Non-pigmented ciliary epithelial cell (primary cell): ENCODE results near the gene OR8S1.
"Not testable (repeated sequence)": the region's sequence is repeated elsewhere in the genome, so short reads cannot be mapped to it uniquely, and the experiment has no call there.

Source experiments
- DNase-seq: peaks from one replicate; pipeline ENCODE4 v3.0.0-alpha.2; 2010; ENCODE audit warnings: low read depth

OR8S1 gene, protein sequence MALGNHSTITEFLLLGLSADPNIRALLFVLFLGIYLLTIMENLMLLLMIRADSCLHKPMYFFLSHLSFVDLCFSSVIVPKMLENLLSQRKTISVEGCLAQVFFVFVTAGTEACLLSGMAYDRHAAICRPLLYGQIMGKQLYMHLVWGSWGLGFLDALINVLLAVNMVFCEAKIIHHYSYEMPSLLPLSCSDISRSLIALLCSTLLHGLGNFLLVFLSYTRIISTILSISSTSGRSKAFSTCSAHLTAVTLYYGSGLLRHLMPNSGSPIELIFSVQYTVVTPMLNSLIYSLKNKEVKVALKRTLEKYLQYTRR

DNA sequence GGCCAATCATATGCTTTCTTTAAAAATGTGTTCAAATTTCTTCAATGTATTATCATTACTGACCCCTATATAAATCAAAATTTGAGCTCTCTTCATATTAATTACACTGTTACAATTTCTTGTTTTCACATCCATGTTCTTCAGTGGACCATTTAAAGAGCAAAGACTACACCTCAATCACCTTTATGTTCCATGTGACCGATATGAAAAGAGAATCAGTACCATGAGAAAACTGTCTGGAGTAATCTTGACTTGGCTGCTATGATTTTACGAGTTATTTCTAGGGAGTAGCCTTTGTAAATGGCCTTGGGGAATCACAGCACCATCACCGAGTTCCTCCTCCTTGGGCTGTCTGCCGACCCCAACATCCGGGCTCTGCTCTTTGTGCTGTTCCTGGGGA, at the start of gene OR8S1:
OR8S1 (plus strand) TSS at position 301 of the 400 bp plus-strand sequence; CDS start at position 301, 0 bp downstream.
- DNase-seq: no peak

DNA sequence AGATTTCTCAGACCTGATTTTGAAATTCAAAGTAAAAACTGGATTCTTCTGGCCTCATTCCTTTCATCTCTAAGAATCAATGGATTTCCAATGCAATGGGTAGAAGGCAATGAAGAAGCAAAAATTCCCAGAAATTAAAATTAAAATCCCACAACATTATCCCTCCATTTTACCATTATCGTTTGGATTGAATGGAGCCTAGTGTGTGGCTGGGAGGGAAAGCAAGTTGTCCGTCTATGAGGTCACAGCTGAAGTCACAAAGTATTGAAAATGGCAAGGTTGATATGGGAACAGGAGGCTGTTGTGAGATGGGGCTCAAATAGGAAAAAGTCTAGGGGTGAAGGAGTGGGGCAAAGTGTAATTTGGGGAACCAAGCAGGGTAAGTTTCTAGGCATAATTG, 43.2 kb upstream of the OR8S1 start, which contains the start of gene C12orf54:
C12orf54 (plus strand) TSS at position 301 of the 400 bp plus-strand sequence. CDS start 799 bp downstream, outside the sequence.
- no peak for DNase-seq

DNA sequence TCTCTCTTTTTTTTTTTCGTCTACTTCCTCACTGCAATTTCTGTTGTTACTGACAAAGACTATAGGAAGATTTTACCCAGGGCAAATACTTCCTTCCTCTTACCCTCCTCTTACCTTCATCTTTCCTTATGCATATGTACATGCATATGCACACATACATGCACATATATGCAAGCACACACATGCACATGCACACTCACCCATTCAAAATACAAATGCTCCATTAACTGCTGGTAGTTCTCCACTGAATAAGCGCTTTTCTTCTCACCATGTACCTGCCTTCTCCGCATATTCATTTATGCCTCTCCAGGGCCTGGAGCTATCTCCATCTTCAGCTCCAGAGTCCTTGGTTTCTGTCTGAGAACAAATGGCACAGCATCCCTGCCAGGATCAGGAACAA, 42.5 kb upstream of the OR8S1 start:
- no peak for DNase-seq

DNA sequence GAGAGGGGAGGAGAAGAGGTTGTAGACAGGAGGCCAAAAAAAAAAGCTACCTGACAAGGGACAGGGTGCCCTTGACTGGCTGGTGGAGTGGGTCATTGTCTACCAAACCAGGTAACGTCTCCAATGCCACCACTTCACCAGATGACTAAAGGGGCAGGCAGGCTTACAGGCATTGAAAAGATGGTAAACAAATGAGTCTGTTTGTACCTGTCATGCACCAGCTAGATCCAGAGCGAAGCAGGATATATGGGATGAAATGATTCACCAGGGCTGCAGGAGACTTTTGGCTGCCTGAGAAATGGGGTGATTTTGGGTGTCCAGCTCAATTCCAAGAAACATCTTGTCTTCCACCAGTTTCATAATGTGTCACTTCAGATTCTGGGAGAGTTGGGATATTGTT, 39.2 kb upstream of the OR8S1 start:
- DNase-seq: no peak

GRCh38 chr12:48486679-48487078, 38.8 kb upstream of the OR8S1 start:
- no peak for DNase-seq

- DNase-seq: peak; percentile 22
Observed at GRCh38 chr12:48489012-48489411, 36.4 kb upstream of the OR8S1 start.

- not testable (repeated sequence) for DNase-seq
Observed at GRCh38 chr12:48489456-48489855, 36.0 kb upstream of the OR8S1 start.

DNA sequence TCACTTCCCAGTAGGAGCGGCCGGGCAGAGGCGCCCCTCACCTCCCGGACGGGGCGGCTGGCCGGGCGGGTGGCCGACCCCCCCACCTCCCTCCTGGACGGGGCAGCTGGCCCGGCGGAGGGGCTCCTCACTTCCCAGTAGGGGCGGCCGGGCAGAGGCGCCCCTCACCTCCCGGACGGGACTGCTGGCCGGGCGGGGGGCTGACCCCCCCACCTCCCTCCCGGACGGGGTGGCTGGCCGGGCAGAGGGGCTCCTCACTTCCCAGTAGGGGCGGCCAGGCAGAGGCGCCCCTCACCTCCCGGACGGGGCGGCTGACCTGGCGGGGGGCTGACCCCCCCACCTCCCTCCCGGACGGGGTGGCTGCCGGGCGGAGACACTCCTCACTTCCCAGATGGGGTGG, 25.2 kb upstream of the OR8S1 start:
- not testable (repeated sequence) for DNase-seq

DNA sequence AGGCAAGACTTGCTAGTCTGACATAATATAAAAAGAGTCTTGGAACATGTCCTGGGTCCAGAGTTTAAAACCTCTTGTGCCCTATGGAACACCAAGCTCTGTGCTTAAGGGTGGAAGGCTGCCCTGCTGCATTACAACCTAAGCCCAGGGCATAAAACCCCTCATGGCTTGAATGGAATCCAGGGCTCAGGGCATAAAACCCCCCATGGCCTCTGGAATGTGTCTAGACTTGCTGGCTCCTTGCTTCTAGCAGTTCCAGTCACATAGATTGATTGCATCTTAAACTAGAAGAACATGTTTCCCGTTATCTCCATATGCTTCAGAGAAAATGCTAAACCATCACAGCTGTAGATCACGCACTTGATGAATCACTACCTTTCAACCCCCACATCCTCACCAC, 18.6 kb upstream of the OR8S1 start:
- not testable (repeated sequence) for DNase-seq

DNA sequence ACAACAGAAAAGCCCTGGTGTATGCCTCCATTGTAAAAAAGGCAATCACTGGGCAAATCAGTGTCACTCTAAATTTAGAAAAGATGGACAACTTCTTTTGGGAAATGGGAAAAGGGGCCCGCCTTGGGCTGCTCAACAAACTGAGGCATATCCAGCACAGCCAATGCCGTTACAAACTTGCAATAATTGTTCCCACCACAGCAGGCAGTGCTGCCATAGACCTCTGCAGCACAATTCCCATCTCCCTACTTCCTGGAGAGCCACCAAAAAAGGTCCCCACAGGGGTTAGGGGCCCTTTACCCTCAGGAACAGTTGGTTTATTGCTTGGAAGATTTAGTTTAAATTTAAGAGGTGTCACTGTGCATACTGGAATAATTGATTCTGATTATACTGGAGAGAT, 16.4 kb upstream of the OR8S1 start:
- DNase-seq: no peak

- DNase-seq: no peak
Observed at GRCh38 chr12:48510111-48510510, 15.3 kb upstream of the OR8S1 start.

DNA sequence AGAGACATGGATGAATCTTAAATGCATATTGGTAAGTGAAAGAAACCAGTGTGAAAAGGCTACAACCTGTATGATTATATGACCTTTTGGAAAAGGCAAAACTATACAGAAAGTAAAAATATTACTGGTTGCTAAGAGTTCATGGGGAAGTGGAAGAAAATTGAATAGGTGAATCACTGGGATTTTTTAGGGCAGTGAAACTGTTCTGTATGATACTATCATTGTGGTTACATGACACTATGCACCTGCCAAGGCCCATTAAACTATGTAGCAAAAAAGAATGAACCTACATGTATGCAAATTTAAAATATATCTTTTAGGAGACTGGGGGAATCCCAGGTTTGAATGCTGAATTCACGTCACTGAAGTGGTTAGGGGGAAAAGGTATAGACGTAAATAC, 12.6 kb upstream of the OR8S1 start:
- DNase-seq: no peak

GRCh38 chr12:48514728-48515127, 10.7 kb upstream of the OR8S1 start:
- DNase-seq: no peak

DNA sequence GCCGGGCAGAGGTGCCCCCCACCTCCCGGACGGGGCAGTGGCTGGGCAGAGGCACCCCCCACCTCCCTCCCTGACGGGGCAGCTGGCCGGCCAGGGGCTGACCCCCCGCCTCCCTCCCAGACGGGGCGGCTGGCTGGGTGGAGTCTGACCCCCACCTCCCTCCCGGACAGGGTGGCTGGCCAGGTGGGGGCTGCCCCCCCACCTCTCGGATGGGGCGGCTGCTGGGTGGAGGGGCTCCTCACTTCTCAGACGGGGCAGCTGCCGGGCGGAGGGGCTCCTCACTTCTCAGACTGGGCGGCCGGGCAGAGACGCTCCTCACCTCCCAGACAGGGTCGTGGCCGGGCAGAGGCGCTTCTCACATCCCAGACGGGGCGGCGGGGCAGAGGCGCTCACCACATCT, 5.1 kb upstream of the OR8S1 start:
- not testable (repeated sequence) for DNase-seq

DNA sequence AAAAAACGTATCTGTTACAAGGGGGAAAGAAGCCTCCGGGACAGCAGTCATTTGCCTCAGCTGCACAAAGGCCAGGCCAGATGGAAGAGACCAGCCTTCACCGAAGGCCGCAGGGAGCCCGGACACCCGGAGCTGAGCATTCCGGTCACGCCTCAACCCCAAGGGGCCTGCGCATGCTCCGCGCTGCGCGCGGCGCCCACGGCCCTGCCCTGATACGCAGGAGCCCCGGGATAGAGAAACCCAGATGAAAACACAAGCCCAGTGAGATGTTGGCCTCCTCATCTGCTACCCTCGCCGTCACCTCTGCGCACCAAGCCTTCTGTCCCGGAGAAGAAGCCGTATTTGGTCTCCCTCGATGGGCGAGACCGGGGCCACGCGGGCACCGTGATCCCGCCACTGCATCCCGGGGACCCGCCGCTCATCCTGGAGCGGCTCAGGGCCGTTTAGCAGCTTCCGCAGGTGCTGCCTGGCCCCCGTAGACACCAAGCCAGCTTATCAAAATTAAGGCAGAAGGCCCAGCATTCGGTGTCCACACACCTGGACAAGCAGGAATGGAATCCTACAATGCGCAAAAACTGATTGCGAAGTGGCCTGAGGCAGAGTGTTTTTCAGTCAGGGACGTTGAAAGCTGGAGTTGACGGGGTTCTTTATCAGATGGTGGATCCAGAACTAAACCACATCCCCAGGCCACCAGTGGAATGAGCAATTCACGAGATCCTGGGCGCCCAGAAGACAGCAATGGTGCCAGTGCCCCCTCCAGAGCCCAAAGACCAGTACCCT, 2.6 kb downstream of the OR8S1 start:
- no peak for DNase-seq

DNA sequence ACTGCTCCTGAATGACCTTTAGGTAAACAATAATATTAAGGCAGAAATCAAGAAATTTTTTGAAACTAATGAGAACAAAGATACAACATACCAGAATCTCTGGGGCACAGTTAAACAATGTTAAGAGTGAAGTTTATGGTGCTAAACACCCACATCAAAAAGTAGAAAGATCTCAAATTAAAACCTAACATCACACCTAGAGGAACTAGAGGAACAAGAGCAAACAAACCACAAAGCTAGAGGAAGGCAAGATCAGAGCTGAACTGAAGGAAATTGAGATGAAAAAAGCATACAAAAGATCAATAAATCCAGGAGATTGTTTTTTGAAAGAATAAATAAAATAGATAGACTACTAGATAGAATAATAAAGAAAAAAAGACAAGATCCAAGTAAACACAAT, 7.2 kb downstream of the OR8S1 start:
- no peak for DNase-seq

- DNase-seq: no peak
Observed at GRCh38 chr12:48536602-48537001, 11.2 kb downstream of the OR8S1 start.

DNA sequence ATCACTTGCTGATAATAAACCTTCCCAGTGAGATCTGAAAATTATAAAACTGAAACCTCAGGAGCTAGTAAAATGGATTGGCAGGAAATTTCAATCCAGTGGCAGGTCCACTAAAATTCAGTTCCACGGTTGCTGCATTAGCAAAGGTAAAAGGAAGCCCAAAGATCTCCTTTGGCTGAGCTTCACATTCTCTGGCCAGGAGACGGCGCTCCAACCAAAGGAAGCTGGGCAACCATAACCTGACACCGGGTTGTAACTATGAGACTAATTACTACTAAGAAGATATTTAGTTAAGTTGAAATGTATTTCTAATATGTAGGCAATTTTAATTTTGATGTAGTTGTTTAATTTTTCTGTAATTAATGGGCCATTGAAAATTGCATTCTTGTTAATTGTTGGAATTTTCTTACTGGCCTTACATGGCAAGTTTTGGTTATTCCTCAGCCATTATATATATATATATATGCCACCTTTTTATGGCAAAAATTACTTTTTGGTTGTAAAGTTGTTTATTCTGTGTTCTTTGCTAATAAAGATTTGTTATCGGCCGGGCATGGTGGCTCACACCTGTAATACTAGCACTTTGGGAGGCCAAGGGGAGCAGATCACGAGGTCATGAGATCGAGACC, 17.0 kb downstream of the OR8S1 start:
- DNase-seq: no peak

DNA sequence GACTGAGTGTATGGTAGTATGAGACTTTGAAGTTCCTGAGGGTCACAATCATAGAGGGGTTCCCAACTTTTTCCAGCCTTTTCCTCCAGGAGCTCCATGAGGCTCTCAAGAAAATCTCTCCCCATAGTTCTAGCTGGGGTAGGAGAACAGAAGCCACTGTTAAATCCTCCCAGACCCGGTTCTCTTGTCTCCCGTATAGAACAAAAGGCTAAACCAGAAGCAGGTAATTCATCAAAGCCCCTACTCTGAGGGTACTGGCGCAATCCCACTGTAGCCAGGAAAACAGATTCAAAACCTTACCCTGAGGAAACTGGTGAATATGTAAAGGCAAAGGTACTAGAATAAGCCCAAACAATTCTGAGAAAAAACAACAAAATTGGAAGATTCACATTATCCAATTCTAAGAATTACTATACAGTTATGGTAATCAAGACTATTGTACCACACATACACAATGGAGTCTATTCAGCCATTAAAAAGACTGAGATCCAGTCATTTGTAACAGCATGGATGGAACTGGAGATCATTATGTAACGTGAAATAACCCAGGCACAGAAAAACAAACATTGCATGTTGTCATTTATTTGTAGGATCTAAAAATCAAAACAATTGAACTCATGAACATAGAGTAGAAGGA, 20.5 kb downstream of the OR8S1 start:
- no peak for DNase-seq

- DNase-seq: not testable (repeated sequence)
Observed at GRCh38 chr12:48547012-48547411, 21.6 kb downstream of the OR8S1 start.

GRCh38 chr12:48551636-48552035, 26.2 kb downstream of the OR8S1 start:
- DNase-seq: not testable (repeated sequence)

- not testable (repeated sequence) for DNase-seq
Observed at GRCh38 chr12:48553666-48554343, 28.4 kb downstream of the OR8S1 start.
